Osteoblast (primary cell): ENCODE results near the gene MEX3A. TPM values are rescaled to one million over a fixed set of nuclear protein-coding genes. Genes with fewer than 3 reads are reported as not detected.

ENCODE experiments used
- DNase-seq: peaks from one replicate; pipeline ENCODE4 v3.0.0; 2011; ENCODE audit warnings: low spot score, mixed read lengths; ENCODE audit not compliant: insufficient read length; ENCODE audit errors: missing footprints
- H2AFZ ChIP-seq: 2 replicates; pipeline ENCODE4 v1.6.0; 2011; ENCODE audit warnings: mild to moderate bottlenecking, low read length
- H3K27ac ChIP-seq: 2 replicates; pipeline ENCODE4 v1.5.1; 2011; ENCODE audit warnings: mild to moderate bottlenecking, low read depth, low read length, moderate library complexity
- H3K27me3 ChIP-seq: 2 replicates; pipeline ENCODE4 v1.6.0; 2012; ENCODE audit warnings: mild to moderate bottlenecking, control low read depth, inconsistent platforms, low read length, moderate library complexity; ENCODE audit not compliant: insufficient read depth
- H3K36me3 ChIP-seq: 2 replicates; pipeline ENCODE4 v1.5.1; 2011; ENCODE audit warnings: mild to moderate bottlenecking, low read length, control low read depth, moderate library complexity; ENCODE audit not compliant: insufficient read depth
- H3K4me1 ChIP-seq: 2 replicates; pipeline ENCODE4 v1.5.1; 2011; ENCODE audit warnings: mild to moderate bottlenecking, low read length, control low read depth, moderate library complexity; ENCODE audit not compliant: insufficient read depth
- H3K4me2 ChIP-seq: 2 replicates; pipeline ENCODE4 v1.6.0; 2011; ENCODE audit warnings: mild to moderate bottlenecking, low read length; ENCODE audit not compliant: insufficient read depth
- H3K4me3 ChIP-seq: fragments of 200-600 bp; sonication (generic); 3 replicates; pipeline ENCODE4 v1.5.1; 2012; ENCODE audit warnings: mild to moderate bottlenecking, low read length, inconsistent platforms; ENCODE audit not compliant: insufficient read depth
- H3K79me2 ChIP-seq: 2 replicates; pipeline ENCODE4 v1.6.0; 2012; ENCODE audit warnings: mild to moderate bottlenecking, low read length, control low read depth, inconsistent platforms; ENCODE audit not compliant: insufficient read depth
- H3K9me3 ChIP-seq: 2 replicates; pipeline ENCODE4 v1.5.1; 2011; ENCODE audit warnings: low read depth, low read length, control low read depth
- H4K20me1 ChIP-seq: 2 replicates; pipeline ENCODE4 v1.6.0; 2012; ENCODE audit warnings: mild to moderate bottlenecking, low read length, control low read depth; ENCODE audit not compliant: insufficient read depth
- CTCF ChIP-seq: IDR thresholded peaks from 2 replicates; pipeline ENCODE4 v1.5.1; 2011; ENCODE audit warnings: mild to moderate bottlenecking, low read depth, low read length, moderate library complexity; ENCODE audit errors: extremely low read depth
- total RNA-seq: library from RNA; depleted of rRNA; stranded (reverse); fragments of >200 nt; gene quantifications from 2 replicates; pipeline ENCODE4 v1.2.3, GENCODE V29; 2012

Gene MEX3A
- total RNA-seq, 1 donor: 1.1 TPM

GRCh38 chr1:156106624-156107488 lies 24.6 kb upstream of the MEX3A start:
- Histone ChIP-seq H3K27ac (peak overlapping the region; percentile 97), H3K27me3 (no peaks in the 10 kb centered on the region), H3K36me3 (no peaks in the 10 kb centered on the region), H3K4me3 (peak overlapping the region; percentile 55), H3K9me3 (no peaks in the 10 kb centered on the region), H3K4me1 (peaks cover 55% of the 10 kb centered on the region), H4K20me1 (no peaks in the 10 kb centered on the region), H3K79me2 (peaks cover 17% of the 10 kb centered on the region), H3K4me2 (peak overlapping the region; percentile 74), H2AFZ (peak overlapping the region; percentile 36)
- TF ChIP-seq CTCF: no peak
- DNase-seq: peak; percentile 22

GRCh38 chr1:156104861-156105832 lies 22.9 kb upstream of the MEX3A start:
- H3K9me3 ChIP-seq: no peaks in the 10 kb centered on the region
- H4K20me1 ChIP-seq: no peaks in the 10 kb centered on the region
- peaks cover 61% of the 10 kb centered on the region for H3K4me1 ChIP-seq
- no peaks in the 10 kb centered on the region for H3K27me3 ChIP-seq
- peak; percentile 87 for DNase-seq
- H3K36me3 ChIP-seq: no peaks in the 10 kb centered on the region
- no peak overlapping the region for H2AFZ ChIP-seq
- H3K4me3 ChIP-seq: peak overlapping the region; percentile 58
- TF ChIP-seq CTCF: no peak
- H3K4me2 ChIP-seq: peak overlapping the region; percentile 74
- H3K79me2 ChIP-seq: peaks cover 17% of the 10 kb centered on the region
- H3K27ac ChIP-seq: peak overlapping the region; percentile 97

- H3K27ac ChIP-seq: peak overlapping the region; percentile 97
- H4K20me1 ChIP-seq: no peaks in the 10 kb centered on the region
- peak overlapping the region; percentile 64 for H3K4me2 ChIP-seq
- H3K9me3 ChIP-seq: no peaks in the 10 kb centered on the region
- H2AFZ ChIP-seq: no peak overlapping the region
- H3K4me3 ChIP-seq: peak overlapping the region; percentile 44
- DNase-seq: peak; percentile 97
- TF ChIP-seq CTCF: no peak
- peaks cover 17% of the 10 kb centered on the region for H3K79me2 ChIP-seq
- H3K4me1 ChIP-seq: peaks cover 61% of the 10 kb centered on the region
- no peaks in the 10 kb centered on the region for H3K36me3 ChIP-seq
- H3K27me3 ChIP-seq: no peaks in the 10 kb centered on the region
Measured at GRCh38 chr1:156104065-156104810, 22.0 kb upstream of the MEX3A start.
